HepG2 (cell line): ENCODE results near the gene TTLL8.

ENCODE experiments used
- ERF ChIP-seq: IDR thresholded peaks from 2 replicates; pipeline ENCODE4 v1.6.1; 2018; ENCODE audit warnings: missing biosample characterization, missing genetic modification reagents
- POLR2A ChIP-seq, 2 experiments: IDR thresholded peaks; 2 replicates each; pipeline ENCODE4 v1.6.1; 2011; ENCODE audit warnings: low read depth in 2 of 2, low read length in 2 of 2, mild to moderate bottlenecking in 1 of 2, moderate library complexity in 1 of 2; ENCODE audit not compliant: insufficient read depth in 1 of 2
- TAF15 ChIP-seq: fragments of 200-400 bp; formaldehyde crosslinking; IDR thresholded peaks from one replicate; pipeline ENCODE4 v1.6.1; 2018; ENCODE audit warnings: mild to moderate bottlenecking, low read depth, low read length; ENCODE audit not compliant: poor library complexity, severe bottlenecking
- ZNF274 ChIP-seq: sonication (generic); formaldehyde crosslinking; IDR thresholded peaks from 2 replicates; pipeline ENCODE4 v1.5.1; 2020; ENCODE audit warnings: mild to moderate bottlenecking, missing genetic modification reagents

DNA sequence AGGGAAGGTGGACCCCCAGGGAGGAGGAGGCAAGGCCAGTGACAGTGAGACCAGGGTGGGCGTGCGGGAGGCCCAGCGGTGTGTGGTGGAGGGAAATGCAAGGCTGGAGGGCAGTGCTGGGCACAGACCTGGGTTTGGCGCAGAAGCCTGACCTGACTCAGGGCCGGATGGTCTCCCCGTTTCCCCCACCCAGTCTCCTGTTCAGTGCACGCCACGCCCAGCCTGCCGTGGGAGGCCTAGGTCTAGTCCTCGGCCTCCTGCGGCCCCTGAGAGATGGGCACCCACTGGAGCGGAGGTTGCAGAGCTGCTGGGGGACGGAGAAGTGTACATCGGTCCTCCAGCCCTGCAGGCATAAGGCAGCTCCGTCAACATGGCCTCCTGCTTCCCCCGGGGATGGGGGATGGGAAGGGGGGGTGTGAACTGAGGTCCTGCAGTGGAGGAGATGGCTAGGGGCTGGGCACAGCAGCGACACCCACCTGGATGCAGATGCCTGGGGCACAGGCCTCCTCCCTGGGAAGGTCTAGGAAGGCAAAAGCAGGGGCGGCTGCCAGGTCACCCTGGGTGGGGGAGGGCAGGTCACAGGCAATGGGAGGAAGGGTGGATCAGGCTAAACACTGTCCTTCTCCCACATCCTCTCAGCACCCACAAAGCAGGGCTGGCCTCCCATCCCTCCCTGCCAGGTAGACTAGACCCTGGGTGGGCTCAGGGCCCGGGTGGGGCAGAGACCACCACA is 61.4 kb downstream of the TTLL8 start:
- no peak for TF ChIP-seq POLR2A (IDR thresholded peaks at IDR 0.05; ENCODE audit: insufficient read depth in 1 of 2, low read depth in 2 of 2, low read length in 2 of 2)
- no peak for TF ChIP-seq TAF15
- no peak for TF ChIP-seq ZNF274 (CRISPR knock-in tag)
- no peak for TF ChIP-seq ERF (CRISPR knock-in tag)
